ELR (cell line): ENCODE results near the gene ARHGEF11.
A peak's percentile ranks its signal among the peaks of the same experiment; 100 is the strongest.

Experiments
- DNase-seq: peaks from one replicate; pipeline ENCODE4 v3.0.0-alpha.2; 2015; ENCODE audit warnings: low read depth

The ARHGEF11 gene

GRCh38 chr1:156894711-156895454, 150.7 kb downstream of the ARHGEF11 start:
- peak; percentile 56 for DNase-seq

- peak; percentile 40 for DNase-seq
Observed at GRCh38 chr1:156894001-156894400, 151.5 kb downstream of the ARHGEF11 start.

GRCh38 chr1:156893048-156893953, 152.2 kb downstream of the ARHGEF11 start, which contains the start of gene PEAR1:
TSS of gene PEAR1 (plus strand) at chr1:156893718. CDS start at chr1:156903927, 10,209 bp downstream.
- peak; percentile 54 for DNase-seq

- DNase-seq = peak; percentile 93
Observed at GRCh38 chr1:156892190-156893047, 153.1 kb downstream of the ARHGEF11 start.

GRCh38 chr1:156889802-156890580, 155.6 kb downstream of the ARHGEF11 start:
- DNase-seq = peak; percentile 84

GRCh38 chr1:156887734-156888133, 157.8 kb downstream of the ARHGEF11 start:
- no peak for DNase-seq

- DNase-seq = no peak
Observed at GRCh38 chr1:156887317-156887716, 158.2 kb downstream of the ARHGEF11 start.

GRCh38 chr1:156886583-156887281, 158.8 kb downstream of the ARHGEF11 start:
- no peak for DNase-seq

GRCh38 chr1:156885880-156886355, 159.6 kb downstream of the ARHGEF11 start:
- no peak for DNase-seq

GRCh38 chr1:156885314-156885713, 160.2 kb downstream of the ARHGEF11 start:
- no peak for DNase-seq
